Naive thymus-derived CD8-positive, alpha-beta T cell (primary cell): ENCODE measurements around the gene ST6GALNAC1. TPM values are rescaled to one million over a fixed set of nuclear protein-coding genes. Genes with fewer than 3 reads are reported as not detected.

Source experiments
- ATAC-seq, 2 donors: fragments of 150-1000 bp; cut with Tn5 transposase in 1 of 2; sonication (Bioruptor Pico), chemical (Tn5 transposase) in 1 of 2; 1 replicate in 1 of 2; 2 replicates in 1 of 2; pipeline ENCODE4 v1.10.0; 2021; ENCODE audit warnings: mild to moderate bottlenecking in 2 of 2, moderate library complexity in 2 of 2
- POLR2A ChIA-PET: fragments of 350-600 bp; sonication (Branson Sonifier 250); formaldehyde crosslinking; loops from one replicate; lab custom pipeline; 2021; ENCODE audit warnings: antibody characterized with exemption; lab: Charles Lee
- DNase-seq, 10 donors: peaks; one replicate each; pipeline versions ENCODE4 v3.0.0 to v3.0.0-alpha.2; 2020 to 2022
- H3K27ac Mint-ChIP-seq, 10 donors: one replicate each; pipeline ENCODE4 v1.8.0; 2020 to 2022; ENCODE audit warnings: mild to moderate bottlenecking in 10 of 10, mixed read lengths in 10 of 10, moderate library complexity in 4 of 10, inconsistent platforms in 1 of 10
- H3K27me3 Mint-ChIP-seq, 5 donors: one replicate each; pipeline ENCODE4 v1.8.0; 2021 to 2022; ENCODE audit warnings: mixed read lengths in 5 of 5
- H3K36me3 Mint-ChIP-seq, 3 donors: one replicate each; pipeline ENCODE4 v1.8.0; 2020 to 2022; ENCODE audit warnings: mixed read lengths in 3 of 3, mild to moderate bottlenecking in 2 of 3, inconsistent platforms in 1 of 3
- H3K4me1 Mint-ChIP-seq, 4 donors: one replicate each; pipeline ENCODE4 v1.8.0; 2021 to 2022; ENCODE audit warnings: mixed read lengths in 4 of 4
- H3K4me3 Mint-ChIP-seq, 10 donors: one replicate each; pipeline ENCODE4 v1.8.0; 2020 to 2022; ENCODE audit warnings: mild to moderate bottlenecking in 10 of 10, mixed read lengths in 10 of 10, moderate library complexity in 6 of 10, inconsistent platforms in 1 of 10
- H3K9me3 Mint-ChIP-seq, 9 donors: one replicate each; pipeline ENCODE4 v1.8.0; 2020 to 2022; ENCODE audit warnings: mixed read lengths in 9 of 9, mild to moderate bottlenecking in 3 of 9, inconsistent platforms in 1 of 9, moderate library complexity in 1 of 9
- polyA plus RNA-seq, 3 donors: library from polyadenylated mRNA; unstranded; fragments of 300-500 nt; fragmentation: Illumina TruSeq; gene quantifications; one replicate each; pipeline ENCODE4 v1.2.3, GENCODE V29; 2021
- total RNA-seq, 8 experiments: library from RNA in 2 of 8; stranded (reverse) in 2 of 8; gene quantifications; one replicate each; pipeline ENCODE4 v1.2.3 and lab custom pipeline; 2021 to 2026

Gene ST6GALNAC1
- total and polyA plus RNA-seq, 5 experiments from 2014 or later = 0.07 to 0.52 TPM; not detected in 3

DNA sequence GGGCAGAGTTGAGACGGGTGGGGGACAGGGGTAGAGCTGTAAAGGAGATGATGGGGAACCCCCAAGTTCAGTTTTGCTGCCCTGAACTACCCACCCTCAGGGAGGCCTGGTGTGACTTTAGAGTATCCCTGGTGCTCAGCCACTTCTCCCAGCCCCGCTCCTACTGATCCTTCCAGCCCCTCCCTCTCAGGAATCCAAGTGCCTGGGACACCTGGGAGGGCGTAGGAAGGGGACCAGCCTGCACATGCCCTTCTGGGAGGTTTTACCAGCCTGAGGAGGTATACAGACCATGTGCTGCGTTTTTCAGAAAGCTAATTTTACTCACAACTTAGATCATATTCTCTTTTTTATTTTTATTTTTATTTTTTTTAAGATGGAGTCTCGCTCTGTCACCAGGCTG lies 62.0 kb downstream of the ST6GALNAC1 start:
- no peak for ATAC-seq
- Mint-ChIP-seq H3K27ac (no peak overlapping the region), H3K27me3 (peaks cover under 1 to 21% (median 8%) of the 10 kb centered on the region in 5 donors), H3K4me3 (no peak overlapping the region), H3K36me3 (no peaks in the 10 kb centered on the region), H3K4me1 (peaks cover 0 to 11% (median 3%) of the 10 kb centered on the region in 4 donors), H3K9me3 (no peaks in the 10 kb centered on the region)
- POLR2A ChIA-PET = no interaction called here
- DNase-seq = no peak

DNA sequence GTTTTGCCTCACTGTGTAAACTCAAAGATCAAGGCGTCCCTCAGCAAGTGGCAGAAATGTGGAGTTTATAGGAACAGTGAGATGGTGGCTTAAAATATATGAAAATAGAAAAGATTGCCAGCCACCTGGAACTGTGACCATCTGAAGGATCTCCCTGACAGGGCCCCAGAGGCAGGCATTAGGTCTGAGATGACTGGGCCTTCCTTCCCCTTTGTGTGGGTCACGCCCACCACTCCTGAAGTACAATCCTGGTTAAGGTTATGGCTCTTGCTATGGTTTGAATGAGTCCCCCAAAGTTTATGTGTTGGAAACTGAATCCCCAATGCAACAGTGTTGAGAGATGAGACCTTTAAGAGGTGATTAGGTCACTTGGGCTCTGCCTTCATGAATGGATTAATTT lies 64.3 kb downstream of the ST6GALNAC1 start:
- POLR2A ChIA-PET = no interaction called here
- peaks cover 0 to 3% (median 0%) of the 10 kb centered on the region in 4 donors for H3K4me1 Mint-ChIP-seq
- no peaks in the 10 kb centered on the region for H3K36me3 Mint-ChIP-seq
- H3K9me3 Mint-ChIP-seq = no peaks in the 10 kb centered on the region
- no peak overlapping the region for H3K4me3 Mint-ChIP-seq
- H3K27me3 Mint-ChIP-seq = peaks cover 0 to 8% (median 5%) of the 10 kb centered on the region in 5 donors
- no peak overlapping the region for H3K27ac Mint-ChIP-seq
- DNase-seq (no peak), ATAC-seq (no peak)

- H3K4me3 Mint-ChIP-seq = no peak overlapping the region
- H3K36me3 Mint-ChIP-seq = no peaks in the 10 kb centered on the region
- H3K27me3 Mint-ChIP-seq = peaks cover 0 to 3% (median 0%) of the 10 kb centered on the region in 5 donors
- POLR2A ChIA-PET = interaction anchor here (1.0 kb wide), 1 partner anchor 19 kb away, joined by 3 read pairs; no protein-coding TSS in a partner anchor
- no peak for ATAC-seq
- no peak for DNase-seq
- H3K9me3 Mint-ChIP-seq = no peaks in the 10 kb centered on the region
- H3K27ac Mint-ChIP-seq = no peak overlapping the region
- H3K4me1 Mint-ChIP-seq = no peaks in the 10 kb centered on the region
Measured at GRCh38 chr17:76578376-76578775, 65.2 kb downstream of the ST6GALNAC1 start.

GRCh38 chr17:76577876-76578275 lies 65.7 kb downstream of the ST6GALNAC1 start:
- Mint-ChIP-seq H3K9me3 (no peaks in the 10 kb centered on the region), H3K27ac (no peak overlapping the region), H3K4me3 (no peak overlapping the region), H3K36me3 (no peaks in the 10 kb centered on the region), H3K27me3 (peaks cover 0 to 3% (median 0%) of the 10 kb centered on the region in 5 donors), H3K4me1 (no peaks in the 10 kb centered on the region)
- POLR2A ChIA-PET = interaction anchor here (1.0 kb wide), 1 partner anchor 20 kb away, joined by 3 read pairs; no protein-coding TSS in a partner anchor
- DNase-seq = no peak
- ATAC-seq = no peak

GRCh38 chr17:76576189-76576588 lies 67.4 kb downstream of the ST6GALNAC1 start:
- POLR2A ChIA-PET = no interaction called here
- Mint-ChIP-seq H3K4me1 (no peaks in the 10 kb centered on the region), H3K36me3 (no peaks in the 10 kb centered on the region), H3K27me3 (no peaks in the 10 kb centered on the region), H3K4me3 (no peak overlapping the region), H3K9me3 (no peaks in the 10 kb centered on the region), H3K27ac (no peak overlapping the region)
- DNase-seq (no peak), ATAC-seq (no peak)

DNA sequence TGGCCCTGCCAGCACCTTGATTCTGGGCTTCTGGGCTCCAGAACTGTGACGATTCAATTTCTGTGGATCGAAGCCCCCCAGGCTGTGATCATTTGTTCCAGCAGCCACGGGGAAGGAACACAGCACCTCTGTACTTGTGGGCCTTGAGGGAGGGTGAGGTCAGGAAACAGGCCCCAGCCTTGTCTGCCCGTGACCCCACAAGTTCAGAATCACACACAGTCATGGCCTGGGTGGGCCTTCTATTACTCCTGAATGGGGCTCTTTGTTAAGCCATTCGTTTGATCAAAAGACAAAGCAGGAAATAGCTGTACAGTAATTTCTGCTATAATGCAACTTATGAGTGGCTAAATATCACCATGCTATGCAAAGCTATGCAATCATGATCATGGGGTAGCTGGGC lies 68.0 kb downstream of the ST6GALNAC1 start:
- no peak for ATAC-seq
- Mint-ChIP-seq H3K27me3 (no peaks in the 10 kb centered on the region), H3K9me3 (no peaks in the 10 kb centered on the region)

More for the DNA sequence above, 68.0 kb downstream of the ST6GALNAC1 start:
- POLR2A ChIA-PET = no interaction called here
- Mint-ChIP-seq H3K27ac (no peak overlapping the region), H3K4me3 (no peak overlapping the region), H3K4me1 (no peaks in the 10 kb centered on the region), H3K36me3 (no peaks in the 10 kb centered on the region)
- no peak for DNase-seq

Other genes with a start within 250 kb of the ST6GALNAC1 start
- gene UBE2O, start 190.6 kb downstream of the ST6GALNAC1 start, total RNA-seq = 10 to 100 TPM; 49.7 to 50.4 TPM
- gene UBE2O, start 190.6 kb downstream of the ST6GALNAC1 start, polyA plus RNA-seq = 10 to 100 TPM in 2 of 3 donors, 1 to 10 TPM in 1; 8.8 to 14.4 (median 10.6) TPM
- not detected for gene AANAT, start 176.2 kb downstream of the ST6GALNAC1 start, total RNA-seq
- gene AANAT, start 176.2 kb downstream of the ST6GALNAC1 start, polyA plus RNA-seq = not detected
- 10 to 100 TPM; 59.4 to 62.4 TPM for gene RHBDF2, start 142.3 kb downstream of the ST6GALNAC1 start, total RNA-seq
- gene RHBDF2, start 142.3 kb downstream of the ST6GALNAC1 start, polyA plus RNA-seq = 10 to 100 TPM in 1 of 3 donors, 1 to 10 TPM in 2; 4.8 to 10.2 (median 6.2) TPM
- gene CYGB, start 106.0 kb downstream of the ST6GALNAC1 start, total RNA-seq = 1 to 10 TPM in 1 of 2 experiments, under 1 TPM in 1; 0.52 to 2.1 TPM
- gene CYGB, start 106.0 kb downstream of the ST6GALNAC1 start, polyA plus RNA-seq = 1 to 10 TPM in 1 of 3 donors, under 1 TPM in 2; 0.40 to 1.0 (median 0.53) TPM
- gene PRCD, start 103.7 kb downstream of the ST6GALNAC1 start, total RNA-seq = 1 to 10 TPM; 4.0 to 5.3 TPM
- gene PRCD, start 103.7 kb downstream of the ST6GALNAC1 start, polyA plus RNA-seq = 10 to 100 TPM in 1 of 3 donors, 1 to 10 TPM in 2; 5.0 to 11.4 (median 7.1) TPM
- gene ST6GALNAC2, start 57.9 kb downstream of the ST6GALNAC1 start, total RNA-seq = under 1 TPM in 1 of 2 experiments, not detected in 1; 0.44 TPM
- gene ST6GALNAC2, start 57.9 kb downstream of the ST6GALNAC1 start, polyA plus RNA-seq = 1 to 10 TPM in 1 of 3 donors, not detected in 2; 1.1 TPM
- gene MXRA7, start 67.2 kb upstream of the ST6GALNAC1 start, total RNA-seq = 10 to 100 TPM; 13.9 to 16.3 TPM
- gene MXRA7, start 67.2 kb upstream of the ST6GALNAC1 start, polyA plus RNA-seq = 10 to 100 TPM in 1 of 3 donors, 1 to 10 TPM in 2; 2.2 to 25.3 (median 5.4) TPM
- 10 to 100 TPM; 36.6 to 37.8 TPM for gene JMJD6, start 82.8 kb upstream of the ST6GALNAC1 start, total RNA-seq
- 10 to 100 TPM; 10.2 to 34.2 (median 14.4) TPM for gene JMJD6, start 82.8 kb upstream of the ST6GALNAC1 start, polyA plus RNA-seq
- 10 to 100 TPM; 86.2 to 86.9 TPM for gene METTL23, start 83.1 kb upstream of the ST6GALNAC1 start, total RNA-seq
- gene METTL23, start 83.1 kb upstream of the ST6GALNAC1 start, polyA plus RNA-seq = 100 to 1,000 TPM; 140 to 154 (median 146) TPM
- 100 to 1,000 TPM; 358 to 377 TPM for gene SRSF2, start 93.6 kb upstream of the ST6GALNAC1 start, total RNA-seq
- gene SRSF2, start 93.6 kb upstream of the ST6GALNAC1 start, polyA plus RNA-seq = 100 to 1,000 TPM; 101 to 106 (median 105) TPM
- 10 to 100 TPM; 28.2 to 30.4 TPM for gene MFSD11, start 94.4 kb upstream of the ST6GALNAC1 start, total RNA-seq
- 10 to 100 TPM; 18.1 to 23.6 (median 18.9) TPM for gene MFSD11, start 94.4 kb upstream of the ST6GALNAC1 start, polyA plus RNA-seq
- gene MGAT5B, start 224.6 kb upstream of the ST6GALNAC1 start, total RNA-seq = 1 to 10 TPM; 1.7 to 2.0 TPM
- not detected for gene MGAT5B, start 224.6 kb upstream of the ST6GALNAC1 start, polyA plus RNA-seq